ENCODE measurements around the gene KCNB1. TPM values are rescaled to one million over a fixed set of nuclear protein-coding genes. Genes with fewer than 3 reads are reported as not detected.
A peak's percentile ranks its signal among the peaks of the same experiment; 100 is the strongest.

KCNB1 gene
- total and polyA plus RNA-seq, 2 experiments from 2014 or later, result 0.06 to 0.10 TPM

DNA sequence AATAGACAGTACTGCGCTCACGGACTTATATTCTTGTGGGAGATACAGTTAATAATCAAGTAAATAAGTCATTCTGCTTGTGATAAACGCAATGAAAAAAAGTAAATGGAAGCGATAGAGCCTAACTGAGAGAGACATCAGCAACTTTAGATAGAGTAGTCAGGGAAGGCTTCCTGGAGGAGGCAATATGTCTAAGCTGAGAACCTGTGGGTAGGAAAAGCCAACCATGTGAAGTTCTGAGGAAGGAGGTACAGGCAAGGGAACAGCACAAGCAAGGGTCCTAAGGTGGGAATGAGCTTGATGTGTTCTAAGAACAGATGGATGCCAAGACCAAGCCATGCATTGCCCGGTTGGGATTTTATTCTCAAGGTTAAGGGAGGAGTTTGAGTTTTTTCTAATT lies 7.2 kb upstream of the KCNB1 start:
- no peak overlapping the region for H3K4me3 ChIP-seq

DNA sequence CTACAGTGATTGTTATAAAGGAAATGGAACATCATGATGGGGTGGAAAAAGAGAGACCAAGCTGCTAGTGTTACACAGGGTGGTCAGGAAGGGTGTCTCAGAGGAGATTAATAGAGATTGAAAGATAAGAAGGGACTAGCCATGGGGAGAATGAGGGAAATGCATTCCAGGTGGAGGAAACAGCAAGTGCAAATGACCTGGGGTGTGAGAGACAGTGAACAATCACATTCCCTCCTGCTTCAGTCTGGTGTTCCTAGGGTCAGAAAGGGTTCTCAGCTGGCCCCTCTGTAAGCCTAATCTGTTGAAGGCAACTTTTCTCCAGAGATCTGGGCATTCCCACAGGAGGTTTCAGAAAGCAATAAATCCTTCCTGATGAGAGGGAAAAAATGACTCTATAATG lies 3.6 kb upstream of the KCNB1 start:
- Histone ChIP-seq H3K4me3 (no peak overlapping the region), H3K27me3 (peaks cover 61% of the 10 kb centered on the region), H3K9me3 (ENCODE audit: low read depth) (no peaks in the 10 kb centered on the region), H3K4me1 (ENCODE audit: low read depth) (peaks cover 3% of the 10 kb centered on the region), H3K36me3 (no peaks in the 10 kb centered on the region), H3K27ac (no peak overlapping the region)
- TF ChIP-seq, protein P1, sequence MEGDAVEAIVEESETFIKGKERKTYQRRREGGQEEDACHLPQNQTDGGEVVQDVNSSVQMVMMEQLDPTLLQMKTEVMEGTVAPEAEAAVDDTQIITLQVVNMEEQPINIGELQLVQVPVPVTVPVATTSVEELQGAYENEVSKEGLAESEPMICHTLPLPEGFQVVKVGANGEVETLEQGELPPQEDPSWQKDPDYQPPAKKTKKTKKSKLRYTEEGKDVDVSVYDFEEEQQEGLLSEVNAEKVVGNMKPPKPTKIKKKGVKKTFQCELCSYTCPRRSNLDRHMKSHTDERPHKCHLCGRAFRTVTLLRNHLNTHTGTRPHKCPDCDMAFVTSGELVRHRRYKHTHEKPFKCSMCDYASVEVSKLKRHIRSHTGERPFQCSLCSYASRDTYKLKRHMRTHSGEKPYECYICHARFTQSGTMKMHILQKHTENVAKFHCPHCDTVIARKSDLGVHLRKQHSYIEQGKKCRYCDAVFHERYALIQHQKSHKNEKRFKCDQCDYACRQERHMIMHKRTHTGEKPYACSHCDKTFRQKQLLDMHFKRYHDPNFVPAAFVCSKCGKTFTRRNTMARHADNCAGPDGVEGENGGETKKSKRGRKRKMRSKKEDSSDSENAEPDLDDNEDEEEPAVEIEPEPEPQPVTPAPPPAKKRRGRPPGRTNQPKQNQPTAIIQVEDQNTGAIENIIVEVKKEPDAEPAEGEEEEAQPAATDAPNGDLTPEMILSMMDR (IDR thresholded peaks at IDR 0.05; ENCODE audit: low read depth, low read length), result no peak
- no peak for DNase-seq (ENCODE audit: low read depth in 1 of 2, low spot score in 1 of 2)

More for the DNA sequence above, 7.2 kb upstream of the KCNB1 start:
- TF ChIP-seq, protein P1 (IDR thresholded peaks at IDR 0.05; ENCODE audit: low read depth, low read length), result no peak
- no peak for DNase-seq (ENCODE audit: low read depth in 1 of 2, low spot score in 1 of 2)
- Histone ChIP-seq H3K36me3 (no peaks in the 10 kb centered on the region), H3K27ac (no peak overlapping the region), H3K4me1 (ENCODE audit: low read depth) (no peaks in the 10 kb centered on the region), H3K9me3 (ENCODE audit: low read depth) (no peaks in the 10 kb centered on the region), H3K27me3 (peaks cover 43% of the 10 kb centered on the region)

DNA sequence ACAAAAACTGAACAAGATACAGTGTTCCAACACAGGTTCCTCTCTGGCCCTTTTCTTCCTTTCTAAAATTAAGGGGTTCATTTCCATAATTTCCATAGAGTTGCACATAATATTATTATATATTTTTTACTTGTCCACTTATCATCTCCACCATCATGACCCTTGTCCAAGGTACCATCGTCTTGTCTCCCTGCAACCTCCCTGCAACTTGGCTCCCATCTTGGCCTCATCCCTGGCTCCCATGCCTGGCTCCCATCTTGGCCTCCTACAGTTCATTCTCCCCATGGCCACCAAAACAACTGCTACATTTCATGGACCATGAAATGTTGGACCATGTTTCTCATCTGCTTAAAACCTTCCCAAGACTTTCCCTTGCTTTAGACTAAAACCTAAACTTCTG lies 3.1 kb upstream of the KCNB1 start:
- DNase-seq (ENCODE audit: low read depth in 1 of 2, low spot score in 1 of 2), result no peak
- Histone ChIP-seq H3K4me3 (no peak overlapping the region), H3K36me3 (no peaks in the 10 kb centered on the region), H3K27ac (no peak overlapping the region), H3K27me3 (peaks cover 59% of the 10 kb centered on the region), H3K4me1 (ENCODE audit: low read depth) (peaks cover 3% of the 10 kb centered on the region), H3K9me3 (ENCODE audit: low read depth) (no peaks in the 10 kb centered on the region)
- TF ChIP-seq, protein P1 (IDR thresholded peaks at IDR 0.05; ENCODE audit: low read depth, low read length), result no peak

DNA sequence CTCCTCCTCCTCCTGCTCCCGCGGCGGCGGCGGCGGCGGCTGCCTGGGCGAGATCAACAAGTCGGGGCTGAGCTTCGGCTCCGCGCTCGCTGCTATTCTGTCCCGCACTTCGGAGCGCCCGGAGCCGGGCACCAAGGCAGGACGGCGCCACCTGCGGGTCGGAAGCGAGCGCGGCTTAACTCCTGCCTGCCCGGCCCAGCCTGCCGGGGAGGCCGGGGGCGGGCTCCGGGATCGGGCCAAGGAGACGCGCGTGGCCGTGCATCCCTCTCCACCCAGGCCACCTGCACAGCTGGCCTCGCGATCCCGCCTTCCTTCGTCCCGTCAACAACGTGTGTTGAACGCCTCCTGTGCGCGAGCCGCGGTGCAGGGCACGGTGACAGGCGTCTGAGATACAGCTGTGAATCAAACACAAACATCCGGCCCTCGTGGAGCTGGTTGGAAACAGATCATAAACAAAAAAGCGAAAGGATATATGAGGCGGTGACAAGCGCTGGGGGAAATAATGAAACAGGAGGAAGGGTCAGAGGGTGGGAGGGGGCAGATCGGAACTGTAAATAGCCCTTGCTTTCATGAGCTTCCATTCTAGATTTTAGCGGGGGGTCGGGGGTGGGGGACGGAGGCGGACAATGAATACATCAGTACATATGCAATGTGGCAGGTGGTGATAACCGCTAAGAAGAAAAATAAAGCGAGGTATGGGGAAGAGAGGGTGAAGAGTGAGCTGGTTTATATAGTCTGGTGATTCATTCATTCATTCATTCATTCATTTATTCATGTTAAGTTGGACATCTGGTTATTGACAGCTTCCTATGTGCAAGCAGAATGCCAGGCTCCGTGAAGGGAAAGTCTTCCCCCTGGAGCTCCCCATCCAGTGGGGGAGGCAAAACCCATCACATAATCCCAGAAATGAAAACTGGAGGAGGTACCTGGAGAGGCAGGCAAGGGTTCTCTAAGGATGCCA lies 2.0 kb upstream of the KCNB1 start:
- peaks cover 3% of the 10 kb centered on the region for H3K4me1 ChIP-seq (ENCODE audit: low read depth)
- H3K9me3 ChIP-seq (ENCODE audit: low read depth), result no peaks in the 10 kb centered on the region
- TF ChIP-seq, protein P1 (IDR thresholded peaks at IDR 0.05; ENCODE audit: low read depth, low read length), result peak; percentile 71
- no peaks in the 10 kb centered on the region for H3K36me3 ChIP-seq
- peaks cover 59% of the 10 kb centered on the region for H3K27me3 ChIP-seq
- no peak overlapping the region for H3K27ac ChIP-seq
- peak; percentile 86 to 90 for DNase-seq (ENCODE audit: low read depth in 1 of 2, low spot score in 1 of 2)
- H3K4me3 ChIP-seq, result peak overlapping the region; percentile 29

DNA sequence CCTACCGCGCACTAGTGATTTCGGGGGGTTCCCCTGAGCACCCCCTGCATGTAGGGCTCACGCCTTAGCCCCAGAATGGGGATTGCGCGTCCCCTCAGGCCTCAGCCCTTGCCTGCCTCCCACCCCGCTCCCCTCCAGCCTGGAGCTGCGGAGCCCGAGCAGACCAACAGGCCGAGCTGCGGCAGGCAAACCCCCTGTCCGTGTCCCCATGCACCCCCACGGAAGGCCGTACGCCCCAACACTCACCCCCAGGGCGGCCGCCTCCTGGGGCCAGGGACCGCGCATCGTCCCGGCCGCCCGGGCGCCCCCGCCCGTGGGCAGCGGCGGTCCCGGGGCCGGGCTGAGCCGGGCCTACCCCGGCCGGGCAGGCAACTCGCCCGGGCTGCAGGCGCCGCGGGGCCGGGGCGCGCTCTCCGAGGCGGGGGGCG lies 1.2 kb upstream of the KCNB1 start:
- Histone ChIP-seq H3K4me3 (peak overlapping the region; percentile 19), H3K4me1 (ENCODE audit: low read depth) (peaks cover 3% of the 10 kb centered on the region), H3K27me3 (peaks cover 57% of the 10 kb centered on the region), H3K36me3 (no peaks in the 10 kb centered on the region), H3K27ac (no peak overlapping the region), H3K9me3 (ENCODE audit: low read depth) (no peaks in the 10 kb centered on the region)
- no peak for DNase-seq (ENCODE audit: low read depth in 1 of 2, low spot score in 1 of 2)
- TF ChIP-seq, protein P1 (IDR thresholded peaks at IDR 0.05; ENCODE audit: low read depth, low read length), result no peak

Data from cardiac muscle cell (in vitro differentiated cells and primary cell).